ENCODE results near the gene FDX2.

FDX2 gene

DNA sequence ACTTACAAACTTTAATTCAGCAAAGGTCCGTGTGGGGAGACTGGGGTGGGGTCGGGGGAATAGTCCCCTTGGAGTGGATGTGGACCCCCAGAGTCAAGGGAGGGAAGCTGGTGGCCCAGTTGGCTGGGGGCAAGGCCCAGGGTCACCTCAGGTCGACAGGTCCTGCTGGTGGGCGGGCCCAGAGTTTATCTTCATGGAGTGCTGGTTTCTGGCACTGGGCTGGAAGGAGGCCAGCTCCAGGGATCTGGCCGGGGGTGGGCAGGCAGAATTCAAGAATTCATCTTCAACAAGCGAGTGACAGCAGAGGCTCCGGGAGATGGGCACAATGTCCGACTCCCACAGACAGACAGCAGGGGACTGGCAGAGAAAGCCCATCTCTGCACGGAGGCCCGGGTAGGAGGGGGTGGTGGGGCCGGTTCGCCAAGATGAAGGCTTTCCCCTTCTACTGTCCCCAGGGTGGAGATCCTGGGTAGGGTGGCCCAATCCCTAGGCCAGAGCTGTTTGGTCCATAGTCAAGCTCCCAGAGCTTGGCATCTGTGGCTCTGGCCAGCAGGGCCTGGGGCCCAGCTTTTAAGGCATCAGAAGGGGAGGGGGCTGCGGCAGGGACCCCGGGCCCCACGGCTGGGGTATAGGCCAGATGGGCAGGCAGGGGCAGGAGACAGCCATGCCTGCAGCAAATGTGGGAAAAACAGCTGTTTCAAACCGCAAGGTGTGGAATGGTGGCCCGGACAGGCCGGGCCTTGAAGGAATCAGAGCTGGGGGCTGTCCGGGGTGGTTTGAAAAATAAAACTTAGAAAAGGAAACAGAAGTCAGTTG is 622 bp upstream of the FDX2 start:
- peak overlapping the region; percentile 87 for H3K4me3 ChIP-seq (ENCODE audit: low read length)
- H3K27ac ChIP-seq (ENCODE audit: low read depth, low read length), result no peak overlapping the region
- H3K27me3 ChIP-seq (ENCODE audit: control insufficient read depth, low read length), result no peaks in the 10 kb centered on the region
- peaks cover 14% of the 10 kb centered on the region for H3K4me1 ChIP-seq (ENCODE audit: control insufficient read depth, low read length)
- no peaks in the 10 kb centered on the region for H4K20me1 ChIP-seq (ENCODE audit: control insufficient read depth, insufficient read depth, low read depth, low read length)
- peaks cover 10% of the 10 kb centered on the region for H3F3A ChIP-seq (ENCODE audit: control insufficient read depth, insufficient read depth)
- H3K36me3 ChIP-seq (ENCODE audit: control insufficient read depth, low read length), result peaks cover 53% of the 10 kb centered on the region
- H3K9me2 ChIP-seq (replicated peaks; ENCODE audit: control insufficient read depth, low read length), result no peaks in the 10 kb centered on the region
- TF ChIP-seq, protein P1, sequence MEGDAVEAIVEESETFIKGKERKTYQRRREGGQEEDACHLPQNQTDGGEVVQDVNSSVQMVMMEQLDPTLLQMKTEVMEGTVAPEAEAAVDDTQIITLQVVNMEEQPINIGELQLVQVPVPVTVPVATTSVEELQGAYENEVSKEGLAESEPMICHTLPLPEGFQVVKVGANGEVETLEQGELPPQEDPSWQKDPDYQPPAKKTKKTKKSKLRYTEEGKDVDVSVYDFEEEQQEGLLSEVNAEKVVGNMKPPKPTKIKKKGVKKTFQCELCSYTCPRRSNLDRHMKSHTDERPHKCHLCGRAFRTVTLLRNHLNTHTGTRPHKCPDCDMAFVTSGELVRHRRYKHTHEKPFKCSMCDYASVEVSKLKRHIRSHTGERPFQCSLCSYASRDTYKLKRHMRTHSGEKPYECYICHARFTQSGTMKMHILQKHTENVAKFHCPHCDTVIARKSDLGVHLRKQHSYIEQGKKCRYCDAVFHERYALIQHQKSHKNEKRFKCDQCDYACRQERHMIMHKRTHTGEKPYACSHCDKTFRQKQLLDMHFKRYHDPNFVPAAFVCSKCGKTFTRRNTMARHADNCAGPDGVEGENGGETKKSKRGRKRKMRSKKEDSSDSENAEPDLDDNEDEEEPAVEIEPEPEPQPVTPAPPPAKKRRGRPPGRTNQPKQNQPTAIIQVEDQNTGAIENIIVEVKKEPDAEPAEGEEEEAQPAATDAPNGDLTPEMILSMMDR (IDR thresholded peaks at IDR 0.05; ENCODE audit: low read depth, low read length, poor library complexity, severe bottlenecking), result no peak
- H3K9me3 ChIP-seq (ENCODE audit: control insufficient read depth, insufficient read depth, low read length), result no peaks in the 10 kb centered on the region
- H3K79me2 ChIP-seq (ENCODE audit: control insufficient read depth, low read length), result peaks cover 10% of the 10 kb centered on the region
- peak overlapping the region; percentile 92 for H3K4me2 ChIP-seq (ENCODE audit: low read length)

DNA sequence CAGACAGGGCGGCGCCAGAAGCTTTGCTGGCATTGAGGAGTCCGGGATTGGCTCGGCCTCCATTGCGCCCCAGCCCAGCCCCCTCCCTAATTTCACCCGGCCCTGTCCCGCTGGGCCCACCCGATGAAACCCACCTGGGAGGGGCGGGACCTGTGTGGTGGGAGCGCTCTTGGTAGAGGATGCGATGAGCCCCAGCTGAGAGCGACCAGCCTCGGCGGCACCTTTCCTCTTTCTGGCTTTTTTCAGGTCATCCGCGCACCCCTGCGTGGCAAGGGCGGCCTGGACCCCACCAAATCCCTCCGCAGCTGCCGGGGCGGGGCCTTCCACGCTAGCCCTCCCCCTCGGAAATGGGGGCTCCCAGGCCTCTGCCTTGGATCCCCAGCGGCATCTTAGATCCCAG is 6.4 kb downstream of the FDX2 start, which contains the start of gene ZGLP1:
TSS of gene ZGLP1 (minus strand) at position 393 of the 400 bp plus-strand sequence.
- Histone ChIP-seq H3K36me3 (ENCODE audit: control insufficient read depth, low read length) (peaks cover 9% of the 10 kb centered on the region), H3K79me2 (ENCODE audit: control insufficient read depth, low read length) (no peaks in the 10 kb centered on the region), H3K9me2 (replicated peaks; ENCODE audit: control insufficient read depth, low read length) (no peaks in the 10 kb centered on the region), H3K4me1 (ENCODE audit: control insufficient read depth, low read length) (no peaks in the 10 kb centered on the region), H3K9me3 (ENCODE audit: control insufficient read depth, insufficient read depth, low read length) (no peaks in the 10 kb centered on the region), H3K27me3 (ENCODE audit: control insufficient read depth, low read length) (no peaks in the 10 kb centered on the region), H3K4me3 (ENCODE audit: low read length) (no peak within 1 kb of the TSS), H3K4me2 (ENCODE audit: low read length) (no peak within 1 kb of the TSS), H3F3A (ENCODE audit: control insufficient read depth, insufficient read depth) (no peaks in the 10 kb centered on the region), H3K27ac (ENCODE audit: low read depth, low read length) (no peak within 1 kb of the TSS), H4K20me1 (ENCODE audit: control insufficient read depth, insufficient read depth, low read depth, low read length) (no peaks in the 10 kb centered on the region)
- TF ChIP-seq, protein P1 (IDR thresholded peaks at IDR 0.05; ENCODE audit: low read depth, low read length, poor library complexity, severe bottlenecking), result no peak
- TF ChIP-seq EZH2phosphoT487 (IDR thresholded peaks at IDR 0.05; ENCODE audit: borderline replicate concordance, low read length), result no peak

DNA sequence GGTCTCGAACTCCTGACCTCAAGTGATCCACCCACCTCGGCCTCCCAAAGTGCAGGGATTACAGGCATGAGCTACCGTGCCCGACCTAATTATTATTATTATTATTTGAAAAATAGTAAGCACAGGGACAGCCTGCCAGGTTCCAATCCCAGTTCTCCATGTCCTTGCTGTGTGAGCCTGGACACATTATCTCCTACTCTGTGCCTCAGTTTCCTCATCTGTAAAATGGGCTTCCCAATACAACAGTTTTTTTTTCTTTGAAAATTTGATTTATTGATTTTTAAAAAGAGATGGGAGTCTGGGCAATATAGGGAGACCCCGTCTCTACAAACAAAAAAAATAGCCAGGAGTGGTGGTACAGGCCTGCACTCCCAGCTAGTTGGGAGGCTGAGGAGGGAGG is 9.5 kb downstream of the FDX2 start:
- Histone ChIP-seq H3K4me3 (ENCODE audit: low read length) (no peak overlapping the region), H3K27me3 (ENCODE audit: control insufficient read depth, low read length) (no peaks in the 10 kb centered on the region), H4K20me1 (ENCODE audit: control insufficient read depth, insufficient read depth, low read depth, low read length) (no peaks in the 10 kb centered on the region), H3K4me1 (ENCODE audit: control insufficient read depth, low read length) (no peaks in the 10 kb centered on the region), H3K36me3 (ENCODE audit: control insufficient read depth, low read length) (peaks cover 4% of the 10 kb centered on the region; the same call in 1 of the 2 replicates), H3F3A (ENCODE audit: control insufficient read depth, insufficient read depth) (no peaks in the 10 kb centered on the region), H3K79me2 (ENCODE audit: control insufficient read depth, low read length) (no peaks in the 10 kb centered on the region), H3K27ac (ENCODE audit: low read depth, low read length) (no peak overlapping the region), H3K4me2 (ENCODE audit: low read length) (no peak overlapping the region), H3K9me3 (ENCODE audit: control insufficient read depth, insufficient read depth, low read length) (no peaks in the 10 kb centered on the region), H3K9me2 (replicated peaks; ENCODE audit: control insufficient read depth, low read length) (no peaks in the 10 kb centered on the region)
- no peak for TF ChIP-seq EZH2phosphoT487 (IDR thresholded peaks at IDR 0.05; ENCODE audit: borderline replicate concordance, low read length)

DNA sequence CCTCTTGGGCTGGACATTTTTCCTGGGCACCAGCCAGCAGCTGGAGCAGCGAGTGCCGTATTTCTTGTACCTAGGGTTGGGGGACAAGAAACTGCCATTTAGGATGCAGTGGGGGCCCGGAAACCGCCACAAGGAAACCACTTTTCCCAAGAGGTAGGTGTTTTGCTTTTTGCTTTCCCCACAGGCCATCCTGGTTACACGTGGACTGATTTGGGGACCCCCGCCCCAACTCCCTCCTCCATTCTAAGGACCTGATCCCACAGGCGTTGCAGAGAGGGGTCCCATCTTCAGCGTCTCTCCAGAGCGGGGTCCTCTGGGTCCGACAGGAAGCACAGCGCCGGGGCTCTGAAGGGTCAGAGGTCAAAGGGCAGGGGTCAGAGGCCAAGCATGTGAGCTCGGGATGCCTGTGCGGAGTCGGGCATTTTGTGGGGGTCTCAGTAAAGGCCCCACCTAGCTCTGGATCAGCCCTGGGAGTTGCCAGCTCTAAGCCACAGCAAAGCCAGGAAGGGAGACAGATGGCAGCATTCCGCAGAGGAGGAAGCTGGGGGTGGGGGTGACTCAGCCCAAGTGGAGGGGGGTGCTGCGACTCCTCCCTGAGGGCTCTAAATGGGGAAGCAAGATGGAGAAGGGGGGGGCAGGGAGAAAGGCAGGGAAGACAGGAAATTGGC is 10.5 kb downstream of the FDX2 start:
- H3K36me3 ChIP-seq (ENCODE audit: control insufficient read depth, low read length), result peaks cover 3% of the 10 kb centered on the region; the same call in 1 of the 2 replicates
- TF ChIP-seq, protein P1 (IDR thresholded peaks at IDR 0.05; ENCODE audit: low read depth, low read length, poor library complexity, severe bottlenecking), result no peak
- no peak for TF ChIP-seq EZH2phosphoT487 (IDR thresholded peaks at IDR 0.05; ENCODE audit: borderline replicate concordance, low read length)
- no peak overlapping the region for H3K4me2 ChIP-seq (ENCODE audit: low read length)
- H3K27ac ChIP-seq (ENCODE audit: low read depth, low read length), result no peak overlapping the region
- no peaks in the 10 kb centered on the region for H3K9me2 ChIP-seq (replicated peaks; ENCODE audit: control insufficient read depth, low read length)
- H3F3A ChIP-seq (ENCODE audit: control insufficient read depth, insufficient read depth), result no peaks in the 10 kb centered on the region
- H3K27me3 ChIP-seq (ENCODE audit: control insufficient read depth, low read length), result no peaks in the 10 kb centered on the region
- no peaks in the 10 kb centered on the region for H3K9me3 ChIP-seq (ENCODE audit: control insufficient read depth, insufficient read depth, low read length)
- H4K20me1 ChIP-seq (ENCODE audit: control insufficient read depth, insufficient read depth, low read depth, low read length), result no peaks in the 10 kb centered on the region
- no peak overlapping the region for H3K4me3 ChIP-seq (ENCODE audit: low read length)
- H3K79me2 ChIP-seq (ENCODE audit: control insufficient read depth, low read length), result no peaks in the 10 kb centered on the region
- no peaks in the 10 kb centered on the region for H3K4me1 ChIP-seq (ENCODE audit: control insufficient read depth, low read length)
